GM18499 (cell line): ENCODE data around the gene KCNJ12.

Experiments
- ATAC-seq: cut with Tn5 transposase; IDR thresholded peaks from one replicate; pipeline ENCODE4 v1.9.1; 2021; ENCODE audit warnings: moderate number of reproducible peaks; ENCODE audit not compliant: insufficient read depth, unreplicated experiment

Gene KCNJ12

GRCh38 chr17:21363776-21364642 lies 12.1 kb upstream of the KCNJ12 start:
- no peak for ATAC-seq

- no peak for ATAC-seq
Observed at GRCh38 chr17:21365016-21365415, 11.1 kb upstream of the KCNJ12 start.

GRCh38 chr17:21368545-21369246 lies 7.5 kb upstream of the KCNJ12 start:
- no peak for ATAC-seq

DNA sequence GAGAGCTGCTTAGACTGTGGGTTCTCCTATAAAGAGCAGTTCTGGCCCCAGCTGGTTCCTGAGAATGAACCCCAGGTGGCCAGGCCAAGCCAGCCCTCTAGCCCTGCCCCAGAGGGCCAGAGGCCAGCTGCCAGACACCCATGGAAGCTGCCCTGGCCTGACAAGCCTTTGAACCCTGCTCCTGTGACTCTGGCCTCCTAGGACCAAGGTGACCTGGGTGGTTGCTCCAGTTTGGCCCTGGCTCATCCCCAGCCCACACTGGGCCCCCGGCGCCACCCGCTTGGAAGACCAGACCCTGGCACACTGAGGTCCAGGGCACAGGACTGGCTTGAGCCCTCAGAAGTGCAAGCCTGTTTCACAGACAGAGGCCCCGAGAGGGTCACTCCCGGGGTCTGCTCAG lies 6.8 kb upstream of the KCNJ12 start:
- ATAC-seq = no peak

- ATAC-seq = no peak
Observed at GRCh38 chr17:21370430-21370829, 5.7 kb upstream of the KCNJ12 start.

- no peak for ATAC-seq
Observed at GRCh38 chr17:21371511-21372081, 4.6 kb upstream of the KCNJ12 start.

DNA sequence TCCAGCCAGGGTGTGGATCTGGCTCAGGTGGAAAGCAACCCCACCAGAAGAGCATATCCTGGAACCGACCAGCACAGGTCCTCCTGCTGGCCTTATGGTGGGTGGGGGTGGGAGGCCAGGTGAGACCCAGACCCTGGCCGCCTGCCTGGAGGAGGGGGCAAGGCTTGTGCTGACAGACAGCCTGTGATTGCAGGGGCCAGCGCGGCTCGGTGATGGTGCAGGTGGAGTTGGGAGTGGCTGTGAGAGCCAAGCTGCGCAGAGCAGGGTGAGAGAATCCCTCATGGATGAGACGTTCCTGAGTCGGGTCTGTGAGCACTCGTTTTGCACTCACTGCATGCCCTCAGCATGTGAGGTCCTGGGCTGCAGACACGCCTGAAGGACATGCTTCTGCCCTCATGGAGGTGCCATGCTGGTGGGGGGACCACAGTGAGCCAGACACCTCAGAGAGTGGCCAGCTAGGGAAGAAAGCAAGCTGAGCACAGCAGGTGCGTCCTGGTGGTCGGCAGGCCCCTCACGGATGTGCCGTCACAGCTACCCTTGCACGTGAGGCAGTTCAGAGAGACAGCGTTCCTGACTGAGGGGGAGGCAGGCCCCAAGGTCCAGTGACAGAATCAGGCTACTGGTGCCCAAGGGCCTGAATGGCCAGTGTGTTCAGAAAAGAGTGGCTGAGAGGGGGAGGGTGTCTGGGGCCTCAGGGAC lies 3.8 kb upstream of the KCNJ12 start:
- ATAC-seq = no peak

- ATAC-seq = no peak
Observed at GRCh38 chr17:21373036-21373435, 3.1 kb upstream of the KCNJ12 start.

DNA sequence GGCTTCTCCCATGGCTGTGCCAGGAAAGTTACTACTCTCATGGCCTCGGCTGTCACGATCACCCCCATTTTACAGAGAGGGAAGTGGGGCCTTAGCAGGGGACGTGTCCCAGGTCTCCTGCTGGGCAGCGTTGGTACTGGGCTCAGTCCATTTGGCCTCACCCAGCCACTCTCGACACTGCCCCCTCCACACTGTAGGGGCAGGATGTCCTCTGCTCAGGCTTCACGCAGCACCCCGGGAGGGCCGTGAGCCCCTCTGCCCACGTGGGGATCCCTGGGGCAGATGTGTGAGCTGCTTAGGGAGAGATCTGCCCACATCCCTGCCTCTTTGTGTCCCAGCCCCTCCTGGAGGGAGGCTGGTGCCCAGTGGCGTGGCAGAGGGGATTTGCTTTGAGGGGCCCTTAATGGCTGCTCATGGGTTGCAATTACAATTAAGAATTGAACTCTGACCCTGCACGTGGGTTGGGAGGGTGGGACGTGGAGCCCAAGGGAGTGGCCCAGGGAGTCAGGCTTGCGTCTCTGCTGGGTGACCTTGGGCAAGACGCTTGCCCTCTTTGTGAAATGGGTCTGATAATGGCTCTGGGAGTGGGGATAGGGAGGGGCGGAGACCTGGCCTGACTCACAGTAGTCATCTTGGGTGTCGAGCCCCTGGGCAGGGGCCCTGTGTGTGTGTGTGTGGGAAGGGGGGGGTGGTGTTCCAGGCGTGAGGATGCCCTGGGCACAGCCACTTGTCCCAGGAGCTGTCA lies 2.3 kb upstream of the KCNJ12 start:
- ATAC-seq = no peak

- no peak for ATAC-seq
Observed at GRCh38 chr17:21374441-21375161, 1.6 kb upstream of the KCNJ12 start.

DNA sequence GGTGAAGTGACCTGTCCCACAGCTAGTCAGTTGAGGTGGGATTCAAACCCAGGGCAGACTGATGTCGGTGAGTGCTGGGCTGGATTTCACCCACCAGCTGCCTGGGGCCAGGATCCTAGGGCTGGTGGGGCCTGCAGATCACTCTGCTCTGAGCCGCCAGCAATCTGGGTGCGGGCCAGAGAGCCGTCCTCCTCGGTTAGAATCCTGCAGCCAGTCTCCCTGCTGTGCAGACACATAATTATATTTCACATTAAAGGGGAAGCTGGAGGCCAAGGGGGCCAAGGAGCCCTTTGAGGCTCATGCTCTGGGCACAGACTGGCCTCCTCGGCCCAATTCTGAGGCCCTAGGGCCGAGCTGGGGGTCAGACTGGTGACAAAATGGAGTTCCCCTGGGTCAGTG lies 996 bp upstream of the KCNJ12 start:
- ATAC-seq = no peak

DNA sequence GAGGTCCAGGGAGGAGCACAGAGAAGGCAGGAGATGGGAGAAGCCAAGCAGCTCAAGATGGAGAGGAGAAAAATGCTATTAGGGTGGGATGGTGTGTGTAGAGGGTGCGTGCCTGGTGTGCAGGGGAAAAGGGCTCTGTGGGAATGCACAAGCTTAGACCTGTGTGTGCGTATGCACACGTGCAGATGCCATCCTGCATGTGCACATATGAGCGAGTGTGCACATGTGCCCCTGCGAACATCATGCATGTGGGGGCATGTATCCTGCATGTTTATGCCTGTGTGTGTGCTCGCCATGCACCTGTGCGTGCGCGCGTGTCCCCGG lies 438 bp upstream of the KCNJ12 start:
- ATAC-seq = no peak

- no peak for ATAC-seq
Observed at GRCh38 chr17:21376759-21377690, 868 bp downstream of the KCNJ12 start.

DNA sequence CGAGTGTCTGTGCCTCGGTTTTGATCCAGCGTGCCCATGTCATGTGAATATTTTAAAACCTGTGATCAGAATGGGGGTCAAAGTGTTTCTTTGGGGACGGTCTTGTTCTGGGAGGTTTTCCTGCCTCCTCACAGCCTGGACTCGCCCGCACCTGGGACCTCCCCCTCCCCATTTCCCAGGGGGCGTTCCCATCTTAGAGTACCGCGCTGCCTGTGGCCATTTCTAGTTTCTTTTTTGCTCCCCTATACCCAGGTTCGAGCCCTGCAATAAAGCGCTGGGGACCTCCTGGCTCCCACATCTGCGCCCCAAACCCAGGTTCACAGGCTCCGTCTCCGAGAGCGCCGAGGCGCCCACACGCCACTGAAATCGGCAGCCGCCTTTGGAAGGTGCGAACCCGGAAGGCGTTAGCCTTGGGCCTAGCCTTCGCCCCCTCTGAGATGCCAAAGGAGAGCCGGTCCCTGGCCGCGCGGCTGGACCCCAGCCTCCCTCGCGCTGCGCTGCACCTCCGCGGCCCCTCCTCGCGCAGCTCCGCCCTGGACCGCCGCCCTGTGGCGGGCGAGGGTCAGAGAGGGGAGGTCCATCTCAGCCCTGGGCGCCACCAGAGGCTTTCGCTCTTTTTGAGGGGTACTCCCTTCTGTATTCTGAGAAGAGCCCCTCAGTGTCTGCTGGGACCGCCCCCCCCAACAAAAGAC lies 1.7 kb downstream of the KCNJ12 start:
- no peak for ATAC-seq

GRCh38 chr17:21378553-21378952 lies 2.4 kb downstream of the KCNJ12 start:
- ATAC-seq = no peak

DNA sequence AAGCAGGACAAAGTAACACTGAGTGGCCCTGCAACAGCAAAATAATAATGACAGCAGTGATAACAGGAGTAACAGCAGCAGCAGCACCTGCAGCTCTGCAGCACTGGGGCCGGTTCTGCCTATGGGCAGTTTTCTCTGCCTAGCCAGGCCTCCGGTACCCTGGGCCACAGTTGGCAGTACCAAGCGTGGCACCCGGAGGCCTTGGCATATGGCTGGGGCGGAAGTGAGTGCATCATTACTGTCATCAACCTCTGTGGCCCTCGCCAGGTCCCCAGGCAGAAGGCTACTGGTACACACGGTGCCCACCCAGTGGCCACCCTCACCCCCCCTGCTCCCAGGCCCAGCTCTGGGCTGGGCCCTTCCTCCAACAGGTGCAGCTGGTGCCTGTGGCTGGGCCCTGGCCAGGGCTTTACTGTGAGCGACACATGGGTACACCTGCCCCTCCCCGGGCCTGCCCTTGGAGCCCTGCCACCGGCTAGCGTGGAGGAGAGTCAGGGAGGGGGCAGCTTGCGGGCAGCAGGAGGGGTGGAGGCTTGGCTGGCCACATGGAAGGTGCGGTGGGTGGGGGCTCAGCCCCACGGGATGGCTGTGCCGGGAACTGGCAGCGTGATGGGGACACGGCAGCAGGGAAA lies 3.0 kb downstream of the KCNJ12 start:
- ATAC-seq = no peak

DNA sequence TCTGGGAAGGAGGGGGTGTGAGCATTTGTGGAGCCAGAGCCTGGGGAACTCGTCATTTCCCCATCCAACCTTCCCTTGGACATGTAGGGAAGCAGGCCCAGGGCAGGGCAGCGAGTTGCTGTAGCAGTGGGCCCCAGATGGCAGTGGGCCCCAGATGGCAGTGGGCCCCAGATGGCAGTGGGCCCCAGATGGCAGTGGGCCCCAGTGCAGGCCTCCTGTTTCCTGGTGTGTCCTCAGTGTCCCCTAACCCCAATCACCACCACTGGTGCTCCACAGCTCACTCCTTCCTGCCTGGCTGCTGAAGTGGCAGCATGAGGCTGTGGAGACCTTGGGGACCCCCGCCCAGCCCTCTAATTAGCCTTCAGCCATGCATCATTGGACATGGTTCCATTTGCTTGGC lies 4.5 kb downstream of the KCNJ12 start:
- no peak for ATAC-seq
